Measurements from ENCODE around the gene HOXB3.

HOXB3 gene

GRCh38 chr17:48571024-48571818 is 18.8 kb downstream of the HOXB3 start:
- no peak for ATAC-seq

More at GRCh38 chr17:48571024-48571818, 18.8 kb downstream of the HOXB3 start:
- TF ChIP-seq PATZ1 (CRISPR knock-in tag; IDR thresholded peaks at IDR 0.05; ENCODE audit: borderline replicate concordance) (no peak), TCF4 (CRISPR knock-in tag; IDR thresholded peaks at IDR 0.05; ENCODE audit: borderline replicate concordance) (no peak), ESRRG (CRISPR knock-in tag; IDR thresholded peaks at IDR 0.05) (no peak), ZFP3 (CRISPR knock-in tag; IDR thresholded peaks at IDR 0.05) (no peak), TSHZ2 (CRISPR knock-in tag; IDR thresholded peaks at IDR 0.05) (no peak), ZNF70 (CRISPR knock-in tag; IDR thresholded peaks at IDR 0.05) (no peak), ISL1 (CRISPR knock-in tag; IDR thresholded peaks at IDR 0.05) (no peak), BACH2 (CRISPR knock-in tag; IDR thresholded peaks at IDR 0.05; ENCODE audit: borderline replicate concordance) (no peak), RARB (CRISPR knock-in tag; IDR thresholded peaks at IDR 0.05) (no peak), ZNF565 (CRISPR knock-in tag; conservative IDR thresholded peaks at IDR 0.05; ENCODE audit: low read depth) (no peak), POU6F1 (CRISPR knock-in tag; IDR thresholded peaks at IDR 0.05; ENCODE audit: borderline replicate concordance, low read depth) (no peak), TOX (CRISPR knock-in tag; IDR thresholded peaks at IDR 0.05; ENCODE audit: borderline replicate concordance) (no peak), ZC3H10 (CRISPR knock-in tag; IDR thresholded peaks at IDR 0.05) (no peak), CSRNP3 (CRISPR knock-in tag; IDR thresholded peaks at IDR 0.05) (no peak), CREB5 (CRISPR knock-in tag; IDR thresholded peaks at IDR 0.05; ENCODE audit: low read depth) (no peak), ZFP30 (CRISPR knock-in tag; IDR thresholded peaks at IDR 0.05) (no peak), SNAI2 (CRISPR knock-in tag; IDR thresholded peaks at IDR 0.05) (no peak), PPARA (CRISPR knock-in tag; IDR thresholded peaks at IDR 0.05; ENCODE audit: borderline replicate concordance) (no peak), ARNTL (CRISPR knock-in tag; IDR thresholded peaks at IDR 0.05; ENCODE audit: borderline replicate concordance, low read depth) (no peak)

Measured in SK-N-SH treated with all-trans-retinoic acid at 6 μM for 48 hours (cell line).